LNCaP clone FGC (cell line): ENCODE measurements around the gene CPXM2.

Source experiments
- DNase-seq: peaks from one replicate; pipeline ENCODE4 v3.0.0-alpha.2; 2011; ENCODE audit warnings: low read depth
- H3K4me3 ChIP-seq: 2 replicates; pipeline ENCODE4 v1.5.1; 2011; ENCODE audit warnings: mild to moderate bottlenecking, low read depth, low read length, control low read depth
- CTCF ChIP-seq: IDR thresholded peaks from 2 replicates; pipeline ENCODE4 v1.5.1; 2012; ENCODE audit warnings: mild to moderate bottlenecking; ENCODE audit not compliant: control insufficient read depth, insufficient read depth; ENCODE audit errors: extremely low read depth

CPXM2 gene

GRCh38 chr10:123896246-123896927 lies 4.8 kb upstream of the CPXM2 start:
- TF ChIP-seq CTCF = no peak
- no peak for DNase-seq

GRCh38 chr10:123893651-123894050 lies 2.0 kb upstream of the CPXM2 start:
- H3K4me3 ChIP-seq = no peak overlapping the region
- DNase-seq = no peak
- TF ChIP-seq CTCF = no peak

More at GRCh38 chr10:123896246-123896927, 4.8 kb upstream of the CPXM2 start:
- H3K4me3 ChIP-seq = no peak overlapping the region

- no peak for DNase-seq
Observed at GRCh38 chr10:123890756-123891143, 857 bp downstream of the CPXM2 start.

DNA sequence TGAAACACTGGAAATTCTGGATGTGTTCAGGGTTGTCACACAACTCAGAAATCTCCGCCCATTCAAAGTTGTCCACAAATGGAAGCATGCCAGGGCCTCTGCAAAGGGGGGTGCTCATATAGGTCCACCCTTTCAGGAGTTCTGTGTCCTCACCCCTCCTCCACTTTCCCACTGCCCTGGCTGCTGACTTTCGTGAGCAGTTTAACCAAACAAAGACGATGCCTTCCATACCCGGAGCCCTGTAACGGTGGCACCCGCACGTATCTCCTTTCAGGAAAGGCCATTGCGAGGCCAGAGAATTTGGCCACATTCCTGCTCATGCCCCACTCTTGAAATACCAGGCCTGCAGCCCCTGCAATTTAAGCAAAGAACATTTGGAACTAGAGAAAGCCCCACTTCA lies 1.4 kb downstream of the CPXM2 start:
- TF ChIP-seq CTCF = no peak
- H3K4me3 ChIP-seq = no peak overlapping the region
- no peak for DNase-seq

More at GRCh38 chr10:123890756-123891143, 857 bp downstream of the CPXM2 start:
- no peak overlapping the region for H3K4me3 ChIP-seq
- TF ChIP-seq CTCF = no peak

DNA sequence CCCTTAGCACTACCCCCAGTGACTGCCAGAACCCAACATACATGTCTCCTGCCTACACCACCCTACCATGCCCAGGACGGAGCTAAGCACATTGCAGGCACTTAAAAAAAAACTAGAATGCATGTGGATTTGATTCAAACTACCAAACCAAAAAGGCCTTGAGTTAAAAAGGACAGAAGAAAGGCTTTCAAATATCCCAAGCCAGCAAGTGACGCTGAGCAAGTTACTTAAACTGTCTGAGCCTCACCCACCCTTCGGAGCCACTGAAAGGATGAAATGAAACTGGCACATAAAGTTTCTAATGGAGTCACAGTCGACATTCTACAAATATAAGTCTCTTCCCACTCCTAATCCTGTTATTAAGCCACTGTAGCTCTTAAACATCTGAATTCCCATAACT lies 1.8 kb downstream of the CPXM2 start:
- no peak overlapping the region for H3K4me3 ChIP-seq
- no peak for DNase-seq
- no peak for TF ChIP-seq CTCF

DNA sequence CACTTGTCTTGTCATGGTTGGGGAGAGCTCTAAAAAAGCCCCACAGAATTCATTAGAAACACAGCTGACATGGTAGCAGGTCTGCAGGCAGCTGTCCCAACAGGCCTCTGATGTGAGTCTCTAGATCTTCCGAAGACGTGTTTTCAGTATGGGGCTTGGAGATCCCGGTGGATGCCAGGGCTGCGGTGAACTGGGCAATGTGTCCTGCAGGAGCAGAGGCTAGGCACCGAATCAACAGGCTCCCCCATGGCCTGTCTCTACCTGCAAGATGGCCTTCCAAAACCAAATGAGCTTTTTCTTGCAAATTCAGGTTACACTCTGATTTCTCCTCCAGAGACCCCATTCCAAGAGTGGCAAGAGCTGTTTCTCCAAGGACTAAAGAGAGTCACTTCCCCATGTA lies 2.9 kb downstream of the CPXM2 start:
- H3K4me3 ChIP-seq = no peak overlapping the region
- DNase-seq = no peak
- TF ChIP-seq CTCF = no peak

- no peak for DNase-seq
- no peak for TF ChIP-seq CTCF
Observed at GRCh38 chr10:123888256-123888655, 3.4 kb downstream of the CPXM2 start.

More at GRCh38 chr10:123888256-123888655, 3.4 kb downstream of the CPXM2 start:
- H3K4me3 ChIP-seq = no peak overlapping the region
